GM12874 (cell line): ENCODE results near the gene ACOT8.

Source experiments
- TF ChIP-seq, protein P1 (sequence below): IDR thresholded peaks from 2 replicates; pipeline ENCODE4 v1.5.1; 2011; ENCODE audit warnings: low read depth, mild to moderate bottlenecking, control low read depth, low read length, moderate library complexity; ENCODE audit not compliant: insufficient read depth

ACOT8 gene

GRCh38 chr20:45857882-45858216 is 657 bp upstream of the ACOT8 start:
- TF ChIP-seq, protein P1, sequence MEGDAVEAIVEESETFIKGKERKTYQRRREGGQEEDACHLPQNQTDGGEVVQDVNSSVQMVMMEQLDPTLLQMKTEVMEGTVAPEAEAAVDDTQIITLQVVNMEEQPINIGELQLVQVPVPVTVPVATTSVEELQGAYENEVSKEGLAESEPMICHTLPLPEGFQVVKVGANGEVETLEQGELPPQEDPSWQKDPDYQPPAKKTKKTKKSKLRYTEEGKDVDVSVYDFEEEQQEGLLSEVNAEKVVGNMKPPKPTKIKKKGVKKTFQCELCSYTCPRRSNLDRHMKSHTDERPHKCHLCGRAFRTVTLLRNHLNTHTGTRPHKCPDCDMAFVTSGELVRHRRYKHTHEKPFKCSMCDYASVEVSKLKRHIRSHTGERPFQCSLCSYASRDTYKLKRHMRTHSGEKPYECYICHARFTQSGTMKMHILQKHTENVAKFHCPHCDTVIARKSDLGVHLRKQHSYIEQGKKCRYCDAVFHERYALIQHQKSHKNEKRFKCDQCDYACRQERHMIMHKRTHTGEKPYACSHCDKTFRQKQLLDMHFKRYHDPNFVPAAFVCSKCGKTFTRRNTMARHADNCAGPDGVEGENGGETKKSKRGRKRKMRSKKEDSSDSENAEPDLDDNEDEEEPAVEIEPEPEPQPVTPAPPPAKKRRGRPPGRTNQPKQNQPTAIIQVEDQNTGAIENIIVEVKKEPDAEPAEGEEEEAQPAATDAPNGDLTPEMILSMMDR, result no peak

- TF ChIP-seq, protein P1, result no peak
Measured at GRCh38 chr20:45853484-45853883, 3.7 kb downstream of the ACOT8 start.

- TF ChIP-seq, protein P1, result no peak
Measured at GRCh38 chr20:45852326-45852725, 4.9 kb downstream of the ACOT8 start.

- TF ChIP-seq, protein P1, result no peak
Measured at GRCh38 chr20:45851501-45851900, 5.7 kb downstream of the ACOT8 start.

DNA sequence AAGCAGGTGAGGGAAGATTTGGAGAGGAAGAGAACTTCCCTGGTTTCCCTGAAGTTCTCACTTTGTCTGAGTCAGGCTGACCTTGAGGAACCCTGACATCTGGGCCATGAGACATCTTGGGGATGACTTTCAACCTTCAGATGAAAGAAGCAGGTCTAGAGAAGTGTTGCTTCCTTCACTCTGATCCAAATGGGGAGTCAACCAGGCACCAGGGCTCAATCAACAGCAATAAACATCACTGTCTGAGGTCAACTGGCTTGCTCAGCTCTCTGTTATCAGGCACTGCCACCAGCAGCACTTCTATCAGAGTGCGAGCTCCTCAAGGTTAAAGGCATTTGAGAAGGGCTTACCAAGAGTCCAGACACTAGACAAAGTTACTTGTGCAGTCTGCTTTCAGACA is 6.3 kb downstream of the ACOT8 start:
- TF ChIP-seq, protein P1, result no peak

DNA sequence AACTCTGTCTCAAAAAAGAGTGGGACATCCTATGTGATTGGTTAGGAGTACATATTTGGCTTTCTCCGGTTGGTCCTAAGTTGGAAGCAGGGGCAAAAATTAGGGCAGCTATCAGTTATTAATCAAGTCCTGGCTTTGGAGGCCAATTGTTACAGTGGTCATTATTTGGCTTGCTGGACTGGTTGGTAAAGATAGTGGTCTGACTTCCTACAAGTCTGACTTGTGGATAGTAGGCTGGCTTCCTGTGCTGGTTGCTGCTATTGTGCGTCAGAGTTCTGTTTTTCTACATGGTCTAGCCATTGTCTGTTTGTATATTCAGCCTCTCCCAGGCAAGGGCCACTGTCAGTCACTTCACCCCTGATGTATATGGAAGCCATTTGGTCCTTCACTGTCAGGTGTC is 7.0 kb downstream of the ACOT8 start:
- TF ChIP-seq, protein P1, result no peak

DNA sequence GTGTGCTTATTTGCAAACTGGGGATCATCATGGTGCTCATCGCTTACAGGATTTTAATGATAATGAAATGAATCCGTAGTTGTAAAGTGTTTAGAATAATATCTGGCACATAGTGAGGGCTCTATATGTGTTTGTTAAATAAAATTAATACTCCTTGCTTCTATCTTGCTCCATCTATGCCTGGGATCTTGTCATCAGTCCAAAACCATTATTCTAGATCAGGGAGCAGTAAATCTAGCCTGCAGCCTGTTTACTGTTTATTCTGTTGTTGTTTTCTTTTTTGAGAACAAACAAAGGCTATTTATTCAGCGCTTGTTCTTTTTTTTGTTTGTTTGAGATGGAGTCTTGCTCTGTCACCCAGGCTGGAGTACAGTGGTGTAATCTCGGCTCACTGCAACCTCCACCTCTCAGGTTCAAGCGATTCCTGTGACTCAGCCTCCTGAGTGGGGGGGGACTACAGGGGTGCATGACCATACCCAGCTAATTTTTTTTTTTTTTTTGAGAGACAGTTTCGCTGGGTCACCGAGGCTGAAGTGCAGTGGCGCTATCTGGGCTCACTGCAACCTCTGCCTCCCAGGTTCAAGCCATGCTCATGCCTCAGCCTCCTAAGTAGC is 8.1 kb downstream of the ACOT8 start:
- TF ChIP-seq, protein P1, result no peak

GRCh38 chr20:45848421-45848820 is 8.8 kb downstream of the ACOT8 start:
- TF ChIP-seq, protein P1, result no peak
